CD4-positive, alpha-beta T cell treated with Interferon gamma for 1 hour (primary cell): ENCODE measurements around the gene PRAC1.

Source experiments
- DNase-seq: peaks from one replicate; pipeline ENCODE4 v3.0.0-alpha.2; 2020

The PRAC1 gene

GRCh38 chr17:48746916-48747444 lies 24.7 kb upstream of the PRAC1 start:
- no peak for DNase-seq

- no peak for DNase-seq
These were observed 23.3 kb upstream of the PRAC1 start for GRCh38 chr17:48745381-48746275.

- DNase-seq, result no peak
These were observed 18.2 kb upstream of the PRAC1 start for GRCh38 chr17:48740537-48740936.

- no peak for DNase-seq
These were observed 16.6 kb upstream of the PRAC1 start for GRCh38 chr17:48738803-48739526.

- no peak for DNase-seq
These were observed 16.1 kb upstream of the PRAC1 start for GRCh38 chr17:48738424-48738802.

- no peak for DNase-seq
These were observed 15.2 kb upstream of the PRAC1 start for GRCh38 chr17:48737330-48738043.

- no peak for DNase-seq
These were observed 12.7 kb upstream of the PRAC1 start for GRCh38 chr17:48735062-48735351.

- no peak for DNase-seq
These were observed 12.2 kb upstream of the PRAC1 start for GRCh38 chr17:48734333-48735061.

GRCh38 chr17:48733632-48734328 lies 11.5 kb upstream of the PRAC1 start:
- DNase-seq, result no peak

GRCh38 chr17:48732688-48733629 lies 10.6 kb upstream of the PRAC1 start:
- no peak for DNase-seq

- no peak for DNase-seq
These were observed 9.0 kb upstream of the PRAC1 start for GRCh38 chr17:48731355-48731754.

- DNase-seq, result no peak
These were observed 7.9 kb upstream of the PRAC1 start for GRCh38 chr17:48730240-48730550.

- DNase-seq, result no peak
These were observed 7.3 kb upstream of the PRAC1 start for GRCh38 chr17:48729335-48730239.

- peak; percentile 30 for DNase-seq
These were observed 6.2 kb upstream of the PRAC1 start, which contains the start of gene HOXB13 for GRCh38 chr17:48728232-48729231. TSS of gene HOXB13 (minus strand) at chr17:48728750. CDS start at chr17:48728593, 157 bp downstream.

GRCh38 chr17:48727415-48728175 lies 5.3 kb upstream of the PRAC1 start:
- no peak for DNase-seq

GRCh38 chr17:48726916-48727286 lies 4.6 kb upstream of the PRAC1 start:
- no peak for DNase-seq

- no peak for DNase-seq
These were observed 4.0 kb upstream of the PRAC1 start for GRCh38 chr17:48726114-48726915.
